Measurements from ENCODE around the gene HIKESHI. TPM values are rescaled to one million over a fixed set of nuclear protein-coding genes. Genes with fewer than 3 reads are reported as not detected.

Gene HIKESHI
- total RNA-seq, 1 experiment from 2014 or later = 38.2 TPM

DNA sequence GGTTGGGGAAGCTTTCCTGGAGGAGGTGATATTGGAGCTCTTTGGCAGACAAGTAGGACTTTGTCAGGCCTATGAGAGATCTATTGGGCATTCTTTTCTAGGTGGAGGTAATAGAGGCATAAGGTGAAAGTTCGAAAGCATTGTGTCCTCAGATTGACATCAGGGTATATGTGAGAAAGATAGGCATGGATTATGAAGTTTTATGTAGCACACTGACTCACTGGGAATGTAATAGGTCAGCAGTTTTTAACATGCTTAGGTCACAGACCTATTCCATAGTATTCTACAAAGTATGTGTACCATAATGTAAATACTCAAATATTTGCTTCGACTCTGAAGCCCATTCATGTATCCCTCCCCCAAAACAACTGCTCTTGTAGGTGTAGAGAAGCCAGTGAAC lies 11.8 kb downstream of the HIKESHI start:
- DNase-seq (ENCODE audit: low read depth, low spot score) = no peak
- H3K9me2 ChIP-seq (ENCODE audit: insufficient read depth) = no peaks in the 10 kb centered on the region
- H3K27me3 ChIP-seq (ENCODE audit: insufficient read depth, low read length) = no peaks in the 10 kb centered on the region
- ChIA-PET POLR2A (no interaction called here), CTCF (no interaction called here), RAD21 (ENCODE audit: low non-redundant PET in 1 of 2, low total read pairs in 2 of 2, uncharacterized antibody in 2 of 2, unreplicated experiment in 2 of 2) (no interaction called here)
- no peak overlapping the region for H2AFZ ChIP-seq (ENCODE audit: low read depth, low read length, poor library complexity, severe bottlenecking)
- peaks cover 0 to 2% of the 10 kb centered on the region in 2 experiments; a peak in 1 of 4 replicates for H3K36me3 ChIP-seq (ENCODE audit: control insufficient read depth in 1 of 2, insufficient read depth in 2 of 2, low read length in 2 of 2)
- H3K9ac ChIP-seq (ENCODE audit: low read length) = no peak overlapping the region
- no peaks in the 10 kb centered on the region for H4K20me1 ChIP-seq (ENCODE audit: insufficient read depth)
- intact Hi-C loops (cut with micrococcal nuclease) = no loop called here
- no peak overlapping the region for H3K27ac ChIP-seq (ENCODE audit: low read depth, low read length)
- TF ChIP-seq ZFX (IDR thresholded peaks at IDR 0.05) (no peak), EZH2phosphoT487 (IDR thresholded peaks at IDR 0.05; ENCODE audit: borderline replicate concordance) (no peak), CBX3 (IDR thresholded peaks at IDR 0.05; ENCODE audit: low read depth) (no peak), JUND (IDR thresholded peaks at IDR 0.05) (no peak)
- TF ChIP-seq, protein P1, sequence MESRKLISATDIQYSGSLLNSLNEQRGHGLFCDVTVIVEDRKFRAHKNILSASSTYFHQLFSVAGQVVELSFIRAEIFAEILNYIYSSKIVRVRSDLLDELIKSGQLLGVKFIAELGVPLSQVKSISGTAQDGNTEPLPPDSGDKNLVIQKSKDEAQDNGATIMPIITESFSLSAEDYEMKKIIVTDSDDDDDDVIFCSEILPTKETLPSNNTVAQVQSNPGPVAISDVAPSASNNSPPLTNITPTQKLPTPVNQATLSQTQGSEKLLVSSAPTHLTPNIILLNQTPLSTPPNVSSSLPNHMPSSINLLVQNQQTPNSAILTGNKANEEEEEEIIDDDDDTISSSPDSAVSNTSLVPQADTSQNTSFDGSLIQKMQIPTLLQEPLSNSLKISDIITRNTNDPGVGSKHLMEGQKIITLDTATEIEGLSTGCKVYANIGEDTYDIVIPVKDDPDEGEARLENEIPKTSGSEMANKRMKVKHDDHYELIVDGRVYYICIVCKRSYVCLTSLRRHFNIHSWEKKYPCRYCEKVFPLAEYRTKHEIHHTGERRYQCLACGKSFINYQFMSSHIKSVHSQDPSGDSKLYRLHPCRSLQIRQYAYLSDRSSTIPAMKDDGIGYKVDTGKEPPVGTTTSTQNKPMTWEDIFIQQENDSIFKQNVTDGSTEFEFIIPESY (IDR thresholded peaks at IDR 0.05; ENCODE audit: extremely low read depth, insufficient replicate concordance, low read length) = no peak
- TF ChIP-seq, protein P2, sequence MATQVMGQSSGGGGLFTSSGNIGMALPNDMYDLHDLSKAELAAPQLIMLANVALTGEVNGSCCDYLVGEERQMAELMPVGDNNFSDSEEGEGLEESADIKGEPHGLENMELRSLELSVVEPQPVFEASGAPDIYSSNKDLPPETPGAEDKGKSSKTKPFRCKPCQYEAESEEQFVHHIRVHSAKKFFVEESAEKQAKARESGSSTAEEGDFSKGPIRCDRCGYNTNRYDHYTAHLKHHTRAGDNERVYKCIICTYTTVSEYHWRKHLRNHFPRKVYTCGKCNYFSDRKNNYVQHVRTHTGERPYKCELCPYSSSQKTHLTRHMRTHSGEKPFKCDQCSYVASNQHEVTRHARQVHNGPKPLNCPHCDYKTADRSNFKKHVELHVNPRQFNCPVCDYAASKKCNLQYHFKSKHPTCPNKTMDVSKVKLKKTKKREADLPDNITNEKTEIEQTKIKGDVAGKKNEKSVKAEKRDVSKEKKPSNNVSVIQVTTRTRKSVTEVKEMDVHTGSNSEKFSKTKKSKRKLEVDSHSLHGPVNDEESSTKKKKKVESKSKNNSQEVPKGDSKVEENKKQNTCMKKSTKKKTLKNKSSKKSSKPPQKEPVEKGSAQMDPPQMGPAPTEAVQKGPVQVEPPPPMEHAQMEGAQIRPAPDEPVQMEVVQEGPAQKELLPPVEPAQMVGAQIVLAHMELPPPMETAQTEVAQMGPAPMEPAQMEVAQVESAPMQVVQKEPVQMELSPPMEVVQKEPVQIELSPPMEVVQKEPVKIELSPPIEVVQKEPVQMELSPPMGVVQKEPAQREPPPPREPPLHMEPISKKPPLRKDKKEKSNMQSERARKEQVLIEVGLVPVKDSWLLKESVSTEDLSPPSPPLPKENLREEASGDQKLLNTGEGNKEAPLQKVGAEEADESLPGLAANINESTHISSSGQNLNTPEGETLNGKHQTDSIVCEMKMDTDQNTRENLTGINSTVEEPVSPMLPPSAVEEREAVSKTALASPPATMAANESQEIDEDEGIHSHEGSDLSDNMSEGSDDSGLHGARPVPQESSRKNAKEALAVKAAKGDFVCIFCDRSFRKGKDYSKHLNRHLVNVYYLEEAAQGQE (IDR thresholded peaks at IDR 0.05; ENCODE audit: low read depth) = no peak
- no peaks in the 10 kb centered on the region for H3K4me1 ChIP-seq (ENCODE audit: control insufficient read depth in 1 of 2, insufficient read depth in 2 of 2, low read length in 2 of 2)
- no peak for ATAC-seq
- H3K4me3 ChIP-seq (replicated peaks in 1 of 2; ENCODE audit: low read depth in 1 of 2, low read length in 2 of 2) = no peak overlapping the region
- H3K4me2 ChIP-seq (ENCODE audit: low read length) = no peak overlapping the region
- H3K79me2 ChIP-seq (ENCODE audit: insufficient read depth, low read length) = peaks cover 24% of the 10 kb centered on the region
- BruUV-seq (replicated peaks) = no TSS peak
- H3K9me3 ChIP-seq (ENCODE audit: control insufficient read depth in 1 of 2, insufficient read depth in 1 of 2, low read depth in 1 of 2, low read length in 2 of 2) = no peaks in the 10 kb centered on the region
